GM19455 (cell line): ENCODE measurements around the gene IFNL3.
"Not testable (repeated sequence)": the region's sequence is repeated elsewhere in the genome, so short reads cannot be mapped to it uniquely, and the experiment has no call there.

ENCODE experiments used
- ATAC-seq: cut with Tn5 transposase; IDR thresholded peaks from one replicate; pipeline ENCODE4 v1.9.1; 2021; ENCODE audit not compliant: unreplicated experiment

The IFNL3 gene

GRCh38 chr19:39244410-39245100 is at the start of gene IFNL3:
IFNL3 (minus strand) TSS chr19:39245006; CDS start chr19:39244967, 39 bp downstream.
- ATAC-seq: not testable (repeated sequence)

GRCh38 chr19:39293394-39293793 is 48.6 kb upstream of the IFNL3 start:
- no peak for ATAC-seq

GRCh38 chr19:39284032-39284431 is 39.2 kb upstream of the IFNL3 start:
- ATAC-seq: no peak

- no peak for ATAC-seq
Observed at GRCh38 chr19:39282021-39282420, 37.2 kb upstream of the IFNL3 start.

GRCh38 chr19:39277598-39277997 is 32.8 kb upstream of the IFNL3 start:
- ATAC-seq: no peak

GRCh38 chr19:39276740-39277139 is 31.9 kb upstream of the IFNL3 start:
- no peak for ATAC-seq

- no peak for ATAC-seq
Observed at GRCh38 chr19:39275578-39275977, 30.8 kb upstream of the IFNL3 start.

- not testable (repeated sequence) for ATAC-seq
Observed at GRCh38 chr19:39273859-39274258, 29.1 kb upstream of the IFNL3 start.

- no peak for ATAC-seq
Observed at GRCh38 chr19:39270036-39270871, 25.4 kb upstream of the IFNL3 start.

GRCh38 chr19:39269369-39269768 is 24.6 kb upstream of the IFNL3 start:
- not testable (repeated sequence) for ATAC-seq

- not testable (repeated sequence) for ATAC-seq
Observed at GRCh38 chr19:39268531-39269223, 23.9 kb upstream of the IFNL3 start.

GRCh38 chr19:39268085-39268484 is 23.3 kb upstream of the IFNL3 start, which contains the start of gene IFNL2:
IFNL2 (plus strand) TSS chr19:39268396; CDS start chr19:39268569, 173 bp downstream.
- not testable (repeated sequence) for ATAC-seq

GRCh38 chr19:39265321-39265916 is 20.6 kb upstream of the IFNL3 start:
- no peak for ATAC-seq

GRCh38 chr19:39264306-39265290 is 19.8 kb upstream of the IFNL3 start:
- ATAC-seq: no peak

GRCh38 chr19:39263912-39264305 is 19.1 kb upstream of the IFNL3 start:
- no peak for ATAC-seq

GRCh38 chr19:39262496-39262895 is 17.7 kb upstream of the IFNL3 start:
- no peak for ATAC-seq

GRCh38 chr19:39261704-39262103 is 16.9 kb upstream of the IFNL3 start:
- ATAC-seq: no peak

GRCh38 chr19:39257227-39257626 is 12.4 kb upstream of the IFNL3 start:
- ATAC-seq: no peak

GRCh38 chr19:39254531-39255345 is 9.9 kb upstream of the IFNL3 start:
- no peak for ATAC-seq
